HFF-Myc (cell line): Measurements from ENCODE around the gene NAP1L4.
"Not testable (repeated sequence)": the region's sequence is repeated elsewhere in the genome, so short reads cannot be mapped to it uniquely, and the experiment has no call there.

Experiments used
- DNase-seq: peaks from one replicate; pipeline ENCODE4 v3.0.0-alpha.2; 2011; ENCODE audit warnings: low read depth; ENCODE audit errors: extremely low read depth
- H3K4me3 ChIP-seq: replicated peaks from 2 replicates; pipeline ENCODE4 v1.5.1; 2011; ENCODE audit warnings: low read depth, mild to moderate bottlenecking, control low read depth, low read length
- CTCF ChIP-seq: IDR thresholded peaks from 2 replicates; pipeline ENCODE4 v1.5.1; 2012; ENCODE audit warnings: mild to moderate bottlenecking, low read depth, low read length, control low read depth; ENCODE audit errors: missing control alignments

NAP1L4 gene

GRCh38 chr11:2940147-2940920 is 51.8 kb downstream of the NAP1L4 start:
- DNase-seq: no peak
- no peak overlapping the region for H3K4me3 ChIP-seq
- TF ChIP-seq CTCF: no peak

- DNase-seq, H3K4me3 ChIP-seq: not testable (repeated sequence)
These were observed 53.4 kb downstream of the NAP1L4 start for GRCh38 chr11:2938458-2939418.

- DNase-seq, H3K4me3 ChIP-seq: not testable (repeated sequence)
These were observed 54.3 kb downstream of the NAP1L4 start for GRCh38 chr11:2937641-2938457.

GRCh38 chr11:2934611-2935239 is 57.4 kb downstream of the NAP1L4 start:
- no peak for DNase-seq
- no peak for TF ChIP-seq CTCF
- H3K4me3 ChIP-seq: no peak overlapping the region

GRCh38 chr11:2934021-2934550 is 58.0 kb downstream of the NAP1L4 start:
- TF ChIP-seq CTCF: no peak
- H3K4me3 ChIP-seq: no peak overlapping the region
- DNase-seq: no peak

GRCh38 chr11:2933375-2934020 is 58.6 kb downstream of the NAP1L4 start:
- no peak for DNase-seq
- no peak overlapping the region for H3K4me3 ChIP-seq
- TF ChIP-seq CTCF: no peak

GRCh38 chr11:2932850-2933251 is 59.3 kb downstream of the NAP1L4 start:
- DNase-seq: no peak
- no peak for TF ChIP-seq CTCF
- no peak overlapping the region for H3K4me3 ChIP-seq
